Gastrocnemius medialis (tissue), 4 donors: ENCODE data around the gene BAIAP2L2.

ENCODE experiments used
- POLR2A ChIP-seq, 2 donors: fragments of 450-650 bp; IDR thresholded peaks; one replicate each; pipeline ENCODE4 v1.6.1; 2017; ENCODE audit warnings: antibody characterized with exemption in 2 of 2, mild to moderate bottlenecking in 2 of 2, moderate library complexity in 2 of 2
- TF ChIP-seq, protein P1 (sequence below), 5 experiments: fragments of 450-650 bp in 3 of 5; fragments of 200-600 bp in 2 of 5; sonication (generic) in 2 of 5; IDR thresholded peaks in 4 of 5; conservative IDR thresholded peaks in 1 of 5; 1 replicate in 4 of 5; 2 replicates in 1 of 5; pipeline ENCODE4 v1.5.1; 2016 to 2019; ENCODE audit warnings: antibody characterized with exemption in 5 of 5, mild to moderate bottlenecking in 3 of 5, moderate library complexity in 3 of 5

DNA sequence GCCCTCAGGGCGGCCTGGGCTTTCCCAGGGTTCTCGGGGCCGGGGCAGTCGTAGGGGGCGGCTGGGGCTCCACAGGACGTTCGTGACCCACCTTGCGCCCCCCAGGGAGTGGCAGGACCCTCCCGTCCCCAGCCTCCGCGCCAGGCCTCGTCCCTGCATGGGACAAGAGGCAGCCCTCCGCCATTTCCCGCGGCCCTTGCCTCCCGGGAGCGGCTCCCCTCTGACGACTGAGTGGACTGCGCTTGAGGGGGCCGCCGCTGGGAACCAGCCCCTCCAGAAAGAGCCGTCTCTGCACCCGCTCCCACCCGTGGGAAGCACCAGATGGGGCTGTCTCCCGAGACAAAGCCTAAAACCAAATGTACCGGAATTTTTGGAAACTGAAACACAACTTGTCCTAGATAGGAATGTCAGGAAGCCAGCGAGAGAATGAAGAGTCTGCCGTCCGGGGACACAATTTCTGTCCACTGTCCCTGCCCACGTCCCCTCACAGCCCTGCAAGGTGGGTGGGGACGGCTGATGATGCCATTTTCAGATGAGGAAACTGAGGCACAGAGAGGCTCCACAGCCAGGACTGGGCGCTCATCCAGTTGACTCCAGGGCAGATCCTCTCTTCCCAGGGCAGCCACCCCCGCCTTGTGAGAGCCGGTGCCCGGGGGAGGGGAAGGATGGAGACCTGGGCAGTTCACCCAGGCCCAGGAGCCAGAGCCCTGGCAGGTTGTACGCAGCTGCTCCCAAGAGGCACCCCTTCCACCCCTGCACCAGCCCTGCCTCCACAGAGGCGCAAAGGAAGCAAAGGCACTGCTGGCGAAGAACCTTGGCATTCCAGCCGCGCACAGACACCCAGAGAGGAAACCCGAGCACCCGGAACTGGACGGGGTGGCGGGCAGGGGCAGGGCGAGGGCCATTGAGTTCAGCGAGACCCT lies 71.3 kb downstream of the BAIAP2L2 start:
- TF ChIP-seq, protein P1, sequence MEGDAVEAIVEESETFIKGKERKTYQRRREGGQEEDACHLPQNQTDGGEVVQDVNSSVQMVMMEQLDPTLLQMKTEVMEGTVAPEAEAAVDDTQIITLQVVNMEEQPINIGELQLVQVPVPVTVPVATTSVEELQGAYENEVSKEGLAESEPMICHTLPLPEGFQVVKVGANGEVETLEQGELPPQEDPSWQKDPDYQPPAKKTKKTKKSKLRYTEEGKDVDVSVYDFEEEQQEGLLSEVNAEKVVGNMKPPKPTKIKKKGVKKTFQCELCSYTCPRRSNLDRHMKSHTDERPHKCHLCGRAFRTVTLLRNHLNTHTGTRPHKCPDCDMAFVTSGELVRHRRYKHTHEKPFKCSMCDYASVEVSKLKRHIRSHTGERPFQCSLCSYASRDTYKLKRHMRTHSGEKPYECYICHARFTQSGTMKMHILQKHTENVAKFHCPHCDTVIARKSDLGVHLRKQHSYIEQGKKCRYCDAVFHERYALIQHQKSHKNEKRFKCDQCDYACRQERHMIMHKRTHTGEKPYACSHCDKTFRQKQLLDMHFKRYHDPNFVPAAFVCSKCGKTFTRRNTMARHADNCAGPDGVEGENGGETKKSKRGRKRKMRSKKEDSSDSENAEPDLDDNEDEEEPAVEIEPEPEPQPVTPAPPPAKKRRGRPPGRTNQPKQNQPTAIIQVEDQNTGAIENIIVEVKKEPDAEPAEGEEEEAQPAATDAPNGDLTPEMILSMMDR (IDR thresholded peaks at IDR 0.05 in 4 of 5, conservative IDR thresholded peaks at IDR 0.05 in 1 of 5), result no peak
- TF ChIP-seq POLR2A (IDR thresholded peaks at IDR 0.05), result no peak
